Upper lobe of left lung (tissue), 4 donors: ENCODE data around the gene OR1D5.

Source experiments
- CTCF ChIP-seq, 6 experiments: fragments of 450-650 bp in 4 of 6; fragments of 200-600 bp in 2 of 6; sonication (generic) in 2 of 6; IDR thresholded peaks; one replicate each; pipeline ENCODE4 v1.5.1; 2016 to 2019; ENCODE audit warnings: antibody characterized with exemption in 6 of 6
- EP300 ChIP-seq, 4 donors: sonication (generic); formaldehyde crosslinking; IDR thresholded peaks; one replicate each; pipeline ENCODE4 v1.5.1; 2017; ENCODE audit warnings: antibody characterized with exemption in 4 of 4, control low read depth in 2 of 4
- POLR2A ChIP-seq, 4 donors: fragments of 450-650 bp; IDR thresholded peaks; one replicate each; pipeline ENCODE4 v1.5.1; 2016 to 2017; ENCODE audit warnings: antibody characterized with exemption in 4 of 4, mild to moderate bottlenecking in 2 of 4
- POLR2AphosphoS5 ChIP-seq, 2 donors: sonication (generic); formaldehyde crosslinking; IDR thresholded peaks; one replicate each; pipeline ENCODE4 v1.5.1; 2017; ENCODE audit warnings: antibody characterized with exemption in 2 of 2

GRCh38 chr17:3020381-3020780, 43.0 kb downstream of the OR1D5 start:
- TF ChIP-seq CTCF (IDR thresholded peaks at IDR 0.05) (no peak), POLR2A (IDR thresholded peaks at IDR 0.05) (no peak), POLR2AphosphoS5 (IDR thresholded peaks at IDR 0.05) (no peak), EP300 (IDR thresholded peaks at IDR 0.05) (no peak)
